GM23338 (cell line): ENCODE results near the gene TMEM86A. TPM values are rescaled to one million over a fixed set of nuclear protein-coding genes. Genes with fewer than 3 reads are reported as not detected.
A peak's percentile ranks its signal among the peaks of the same experiment; 100 is the strongest.

Source experiments
- ATAC-seq: fragments of 200-7000 bp; cut with Tn5 transposase; 3 replicates; pipeline ENCODE4 v1.9.1; 2020
- DNase-seq: peaks from one replicate; pipeline ENCODE4 v3.0.0-alpha.2; 2015; ENCODE audit warnings: low spot score
- H2AFZ ChIP-seq: fragments of 200-600 bp; sonication (generic); 2 replicates; pipeline ENCODE4 v1.8.0; 2016; ENCODE audit warnings: antibody characterized with exemption, mild to moderate bottlenecking, moderate library complexity
- H3F3A ChIP-seq: fragments of 200-600 bp; sonication (generic); replicated peaks from 2 replicates; pipeline ENCODE4 v1.8.0; 2017; ENCODE audit warnings: antibody characterized with exemption, mixed run types, low read depth
- H3K27ac ChIP-seq: fragments of 200-600 bp; sonication (generic); 2 replicates; pipeline ENCODE4 v1.6.1; 2016; ENCODE audit warnings: low read depth
- H3K27me3 ChIP-seq: fragments of 200-600 bp; sonication (generic); 2 replicates; pipeline ENCODE4 v1.8.0; 2016; ENCODE audit warnings: mild to moderate bottlenecking, mixed run types, moderate library complexity; ENCODE audit not compliant: insufficient read depth
- H3K36me3 ChIP-seq: fragments of 200-600 bp; sonication (generic); 2 replicates; pipeline ENCODE4 v1.8.0; 2016; ENCODE audit warnings: mild to moderate bottlenecking; ENCODE audit not compliant: insufficient read depth
- H3K4me1 ChIP-seq: fragments of 200-600 bp; sonication (generic); 2 replicates; pipeline ENCODE4 v1.8.0; 2016; ENCODE audit warnings: mild to moderate bottlenecking, moderate library complexity; ENCODE audit not compliant: insufficient read depth
- H3K4me2 ChIP-seq: fragments of 200-600 bp; sonication (generic); 2 replicates; pipeline ENCODE4 v1.7.1; 2017; ENCODE audit warnings: mixed run types
- H3K4me3 ChIP-seq: fragments of 200-600 bp; sonication (generic); 2 replicates; pipeline ENCODE4 v1.6.1; 2016; ENCODE audit warnings: mixed run types
- H3K79me2 ChIP-seq: fragments of 200-600 bp; sonication (generic); replicated peaks from 2 replicates; pipeline ENCODE4 v1.8.0; 2017; ENCODE audit warnings: mild to moderate bottlenecking; ENCODE audit not compliant: insufficient read depth
- H3K9me2 ChIP-seq: fragments of 200-600 bp; sonication (generic); 2 replicates; pipeline ENCODE4 v1.8.0; 2017; ENCODE audit not compliant: insufficient read depth
- H4K20me1 ChIP-seq: fragments of 200-600 bp; sonication (generic); replicated peaks from 2 replicates; pipeline ENCODE4 v1.8.0; 2017; ENCODE audit warnings: mild to moderate bottlenecking; ENCODE audit not compliant: insufficient read depth
- H3K27ac Mint-ChIP-seq: 2 replicates; pipeline ENCODE4 v1.8.0; 2020; ENCODE audit warnings: inconsistent platforms, mild to moderate bottlenecking, moderate library complexity, mixed read lengths
- H3K27me3 Mint-ChIP-seq: 3 replicates; pipeline ENCODE4 v1.8.0; 2022; ENCODE audit warnings: low read depth, mild to moderate bottlenecking, moderate library complexity, mixed read lengths, inconsistent platforms; ENCODE audit not compliant: insufficient read depth, poor library complexity
- H3K36me3 Mint-ChIP-seq: 3 replicates; pipeline ENCODE4 v1.8.0; 2021; ENCODE audit warnings: low read depth, mild to moderate bottlenecking, inconsistent platforms, moderate library complexity, mixed read lengths
- H3K4me1 Mint-ChIP-seq: 3 replicates; pipeline ENCODE4 v1.8.0; 2020; ENCODE audit warnings: mild to moderate bottlenecking, inconsistent platforms, mixed read lengths
- H3K4me3 Mint-ChIP-seq: 3 replicates; pipeline ENCODE4 v1.8.0; 2021; ENCODE audit warnings: moderate library complexity, mild to moderate bottlenecking, inconsistent platforms, mixed read lengths
- H3K9me3 Mint-ChIP-seq: 3 replicates; pipeline ENCODE4 v1.8.0; 2020; ENCODE audit warnings: moderate library complexity, mild to moderate bottlenecking, inconsistent platforms, mixed read lengths
- EZH2 ChIP-seq: fragments of 200-600 bp; sonication (generic); IDR thresholded peaks from one replicate; pipeline ENCODE4 v1.8.0; 2017; ENCODE audit warnings: antibody characterized with exemption, mild to moderate bottlenecking, low read depth; ENCODE audit not compliant: unreplicated experiment
- EZH2phosphoT487 ChIP-seq: fragments of 200-600 bp; sonication (generic); IDR thresholded peaks from one replicate; pipeline ENCODE4 v1.8.1; 2018; ENCODE audit warnings: antibody characterized with exemption; ENCODE audit not compliant: unreplicated experiment
- JUNB ChIP-seq: IDR thresholded peaks from one replicate; pipeline ENCODE4 v1.6.1; 2016; ENCODE audit warnings: antibody characterized with exemption; ENCODE audit not compliant: unreplicated experiment
- NANOG ChIP-seq: IDR thresholded peaks from 2 replicates; pipeline ENCODE4 v1.6.1; 2016; ENCODE audit warnings: antibody characterized with exemption, borderline replicate concordance
- POLR2AphosphoS5 ChIP-seq: IDR thresholded peaks from 2 replicates; pipeline ENCODE4 v1.6.1; 2016; ENCODE audit warnings: antibody characterized with exemption, low read depth
- STAT1 ChIP-seq: IDR thresholded peaks from one replicate; pipeline ENCODE4 v1.6.1; 2016; ENCODE audit warnings: antibody characterized with exemption; ENCODE audit not compliant: unreplicated experiment
- ZNF331 ChIP-seq: fragments of 250-450 bp; sonication (Bioruptor Pico); IDR thresholded peaks from 2 replicates; pipeline ENCODE4 v1.5.0; 2020; ENCODE audit warnings: low read depth, mild to moderate bottlenecking, moderate library complexity
- polyA plus RNA-seq: library from polyadenylated mRNA; unstranded; fragments of >200 nt; fragmentation: Nextera tagmentation; extraction: Ambion mirVana; gene quantifications from 2 replicates; pipeline ENCODE4 v1.2.1, GENCODE V29; 2016
- total RNA-seq: library from RNA; depleted of rRNA; stranded (reverse); fragments of >200 nt; shearing (Covaris generic); gene quantifications from 2 replicates; pipeline ENCODE4 v1.2.3, GENCODE V29; 2014
- TF ChIP-seq, protein P1 (sequence below): IDR thresholded peaks from one replicate; pipeline ENCODE4 v1.6.1; 2018; ENCODE audit warnings: antibody characterized with exemption; ENCODE audit not compliant: unreplicated experiment
- TF ChIP-seq, protein P2 (sequence below): IDR thresholded peaks from 2 replicates; pipeline ENCODE4 v1.6.1; 2016; ENCODE audit warnings: antibody characterized with exemption

TMEM86A gene
- total and polyA plus RNA-seq, 2 experiments from 2014 or later = 0.45 to 0.91 TPM

DNA sequence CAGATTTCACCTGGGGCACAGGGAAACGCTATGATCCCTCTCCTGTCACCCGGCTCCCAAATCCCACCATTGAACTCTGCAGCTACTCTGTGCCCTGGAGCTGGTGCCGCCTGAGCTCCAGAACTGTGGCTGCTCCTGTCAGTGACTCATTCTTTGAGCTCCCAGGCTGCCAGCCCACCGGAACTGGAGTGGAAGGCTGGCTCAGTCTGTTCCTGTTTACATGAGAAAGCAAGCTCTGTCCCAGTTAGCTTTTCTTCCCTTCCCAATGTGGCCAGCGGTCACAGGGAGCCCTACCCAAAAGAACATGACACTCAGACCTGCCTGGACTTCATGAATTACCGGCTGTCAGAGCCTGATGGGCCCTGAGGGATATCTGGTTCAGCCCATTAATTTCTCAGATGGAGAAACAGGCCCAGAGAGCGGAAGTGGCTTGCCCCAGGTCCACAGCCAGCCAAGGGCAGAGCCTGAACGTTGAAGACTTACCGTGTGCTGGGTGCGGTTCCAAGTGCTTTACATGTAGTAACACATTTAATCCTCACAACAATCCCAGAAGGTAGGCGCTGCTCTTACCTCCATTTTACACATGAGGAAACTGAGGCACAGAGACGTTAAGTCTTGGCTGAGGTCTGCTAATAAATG lies 51.2 kb downstream of the TMEM86A start:
- H3K4me3 ChIP-seq = no peak overlapping the region
- no peak overlapping the region for H3K4me2 ChIP-seq
- no peaks in the 10 kb centered on the region for H3K36me3 Mint-ChIP-seq
- peaks cover 3% of the 10 kb centered on the region for H3K27me3 Mint-ChIP-seq
- H3F3A ChIP-seq = no peaks in the 10 kb centered on the region
- H2AFZ ChIP-seq = no peak overlapping the region
- no peak overlapping the region for H3K27ac ChIP-seq
- H3K4me1 ChIP-seq = 0 out of 2 replicates have a peak, but pooled peaks cover 4% of the 10 kb centered on the region
- no peaks in the 10 kb centered on the region for H3K79me2 ChIP-seq
- ATAC-seq = peak; percentile 82
- H3K4me1 Mint-ChIP-seq = peaks cover 20% of the 10 kb centered on the region; the same call in 2 of the 3 replicates
- H3K36me3 ChIP-seq = no peaks in the 10 kb centered on the region
- DNase-seq = peak; percentile 47
- H3K9me3 Mint-ChIP-seq = no peaks in the 10 kb centered on the region
- no peaks in the 10 kb centered on the region; the same call in 1 of the 2 replicates for H4K20me1 ChIP-seq
- H3K9me2 ChIP-seq = no peaks in the 10 kb centered on the region
- no peak overlapping the region for H3K27ac Mint-ChIP-seq
- no peaks in the 10 kb centered on the region for H3K27me3 ChIP-seq
- no peak overlapping the region for H3K4me3 Mint-ChIP-seq
- TF ChIP-seq, protein P1, sequence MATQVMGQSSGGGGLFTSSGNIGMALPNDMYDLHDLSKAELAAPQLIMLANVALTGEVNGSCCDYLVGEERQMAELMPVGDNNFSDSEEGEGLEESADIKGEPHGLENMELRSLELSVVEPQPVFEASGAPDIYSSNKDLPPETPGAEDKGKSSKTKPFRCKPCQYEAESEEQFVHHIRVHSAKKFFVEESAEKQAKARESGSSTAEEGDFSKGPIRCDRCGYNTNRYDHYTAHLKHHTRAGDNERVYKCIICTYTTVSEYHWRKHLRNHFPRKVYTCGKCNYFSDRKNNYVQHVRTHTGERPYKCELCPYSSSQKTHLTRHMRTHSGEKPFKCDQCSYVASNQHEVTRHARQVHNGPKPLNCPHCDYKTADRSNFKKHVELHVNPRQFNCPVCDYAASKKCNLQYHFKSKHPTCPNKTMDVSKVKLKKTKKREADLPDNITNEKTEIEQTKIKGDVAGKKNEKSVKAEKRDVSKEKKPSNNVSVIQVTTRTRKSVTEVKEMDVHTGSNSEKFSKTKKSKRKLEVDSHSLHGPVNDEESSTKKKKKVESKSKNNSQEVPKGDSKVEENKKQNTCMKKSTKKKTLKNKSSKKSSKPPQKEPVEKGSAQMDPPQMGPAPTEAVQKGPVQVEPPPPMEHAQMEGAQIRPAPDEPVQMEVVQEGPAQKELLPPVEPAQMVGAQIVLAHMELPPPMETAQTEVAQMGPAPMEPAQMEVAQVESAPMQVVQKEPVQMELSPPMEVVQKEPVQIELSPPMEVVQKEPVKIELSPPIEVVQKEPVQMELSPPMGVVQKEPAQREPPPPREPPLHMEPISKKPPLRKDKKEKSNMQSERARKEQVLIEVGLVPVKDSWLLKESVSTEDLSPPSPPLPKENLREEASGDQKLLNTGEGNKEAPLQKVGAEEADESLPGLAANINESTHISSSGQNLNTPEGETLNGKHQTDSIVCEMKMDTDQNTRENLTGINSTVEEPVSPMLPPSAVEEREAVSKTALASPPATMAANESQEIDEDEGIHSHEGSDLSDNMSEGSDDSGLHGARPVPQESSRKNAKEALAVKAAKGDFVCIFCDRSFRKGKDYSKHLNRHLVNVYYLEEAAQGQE = no peak
- TF ChIP-seq ZNF331 (no peak), EZH2 (no peak), EZH2phosphoT487 (no peak), STAT1 (no peak), POLR2AphosphoS5 (no peak), JUNB (no peak), NANOG (no peak)
- TF ChIP-seq, protein P2, sequence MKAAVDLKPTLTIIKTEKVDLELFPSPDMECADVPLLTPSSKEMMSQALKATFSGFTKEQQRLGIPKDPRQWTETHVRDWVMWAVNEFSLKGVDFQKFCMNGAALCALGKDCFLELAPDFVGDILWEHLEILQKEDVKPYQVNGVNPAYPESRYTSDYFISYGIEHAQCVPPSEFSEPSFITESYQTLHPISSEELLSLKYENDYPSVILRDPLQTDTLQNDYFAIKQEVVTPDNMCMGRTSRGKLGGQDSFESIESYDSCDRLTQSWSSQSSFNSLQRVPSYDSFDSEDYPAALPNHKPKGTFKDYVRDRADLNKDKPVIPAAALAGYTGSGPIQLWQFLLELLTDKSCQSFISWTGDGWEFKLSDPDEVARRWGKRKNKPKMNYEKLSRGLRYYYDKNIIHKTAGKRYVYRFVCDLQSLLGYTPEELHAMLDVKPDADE = no peak

DNA sequence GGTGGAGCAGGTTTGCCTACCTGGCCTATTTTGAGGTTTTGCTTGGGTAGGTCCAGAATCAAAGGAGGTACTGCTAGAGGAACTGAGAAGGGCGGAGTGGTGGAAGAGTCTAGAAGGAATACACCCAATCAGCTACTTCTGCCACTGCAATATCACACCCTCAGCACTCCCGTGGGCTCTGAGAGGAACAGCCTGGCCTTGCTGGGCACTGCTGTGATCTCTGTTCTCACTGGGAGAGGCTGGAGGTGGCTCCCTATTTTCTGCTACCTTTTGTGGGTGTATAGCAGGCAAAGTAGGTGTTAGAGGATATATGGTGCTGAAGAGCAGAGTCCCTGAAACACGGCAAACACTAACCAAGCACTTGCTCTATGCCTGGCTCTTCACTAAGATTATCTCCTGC lies 52.4 kb downstream of the TMEM86A start:
- Histone ChIP-seq H3K27ac (no peak overlapping the region), H3K27me3 (no peaks in the 10 kb centered on the region), H3F3A (no peaks in the 10 kb centered on the region), H4K20me1 (no peaks in the 10 kb centered on the region; the same call in 1 of the 2 replicates), H3K9me2 (no peaks in the 10 kb centered on the region), H3K36me3 (no peaks in the 10 kb centered on the region), H2AFZ (no peak overlapping the region), H3K4me3 (no peak overlapping the region), H3K4me1 (0 out of 2 replicates have a peak, but pooled peaks cover 4% of the 10 kb centered on the region), H3K4me2 (no peak overlapping the region), H3K79me2 (no peaks in the 10 kb centered on the region)
- no peaks in the 10 kb centered on the region for H3K36me3 Mint-ChIP-seq
- ATAC-seq (no peak), DNase-seq (no peak)
- H3K4me3 Mint-ChIP-seq = no peak overlapping the region
- H3K4me1 Mint-ChIP-seq = peaks cover 20% of the 10 kb centered on the region; the same call in 2 of the 3 replicates
- no peaks in the 10 kb centered on the region for H3K9me3 Mint-ChIP-seq
- TF ChIP-seq EZH2 = no peak
- no peak for TF ChIP-seq EZH2phosphoT487
- H3K27me3 Mint-ChIP-seq = peaks cover 3% of the 10 kb centered on the region
- no peak overlapping the region for H3K27ac Mint-ChIP-seq
